ENCODE results near the gene HUWE1. TPM values are rescaled to one million over a fixed set of nuclear protein-coding genes. Genes with fewer than 3 reads are reported as not detected.

HUWE1 gene
- total and polyA plus RNA-seq, 2 of the 13 experiments (the other 11 are each of a cell fraction or from before 2014, with no cell fraction given) = 63.2 to 68.1 TPM

DNA sequence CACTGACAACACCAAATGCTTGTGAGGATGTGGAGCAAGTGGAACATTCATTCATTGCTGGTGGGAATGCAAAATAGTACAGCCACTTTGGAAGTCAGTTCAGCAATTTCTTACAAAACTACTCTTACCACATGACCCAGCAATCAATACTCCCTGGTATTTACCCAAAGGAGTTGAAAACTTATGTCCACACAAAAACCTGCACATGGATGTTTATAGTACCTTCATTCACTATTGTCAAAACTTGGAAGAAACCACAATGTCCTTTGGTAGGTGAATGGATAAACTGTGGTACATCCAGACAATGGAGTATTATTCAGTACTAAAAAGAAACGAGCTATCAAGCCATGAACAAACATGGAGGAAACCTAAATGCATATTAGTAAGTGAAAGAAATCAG is 27.5 kb downstream of the HUWE1 start:
- H3K4me3 ChIP-seq (replicated peaks in 1 of 3; ENCODE audit: insufficient read depth in 1 of 3, low read depth in 2 of 3, low read length in 3 of 3) = no peak overlapping the region
- no peak overlapping the region for H2AFZ ChIP-seq (ENCODE audit: low read length)
- no peak overlapping the region for H3K27ac ChIP-seq (ENCODE audit: extremely low read length, insufficient read depth, low read length)
- H3K79me2 ChIP-seq (ENCODE audit: insufficient read depth, low read length) = peaks cover 70% of the 10 kb centered on the region
- WGBS (ENCODE audit: low lambda C conversion rate) = 45% methylated on average over 1 of the region's 1 CpG
- ATAC-seq (peak; percentile 32; the same call in 2 of the 3 replicates), FAIRE-seq (no peak), DNase-seq (ENCODE audit: low spot score) (peak; percentile 23)
- no peak overlapping the region for H3K9ac ChIP-seq (ENCODE audit: insufficient read depth, low read depth, low read length)
- ChIA-PET POLR2A (interaction anchor here (1.2 to 1.5 kb wide), 2 partner anchors 10 to 24 kb away, joined by 3 read pairs; no protein-coding TSS in a partner anchor), CTCF (ENCODE audit: low intra/inter-chr PET ratio, low total read pairs) (no interaction called here)
- peaks cover 24% of the 10 kb centered on the region for H3K4me1 ChIP-seq (ENCODE audit: insufficient read depth, low read length)
- in situ Hi-C loops (cut with HindIII; ENCODE audit: extremely low pct_ligation_motif_present, low pct_unique_long_range_greater_than_20kb) (no loop called here), intact Hi-C loops (cut with micrococcal nuclease; ENCODE audit: unreplicated experiment) (no loop called here)
- no TSS peak for BruUV-seq (replicated peaks)
- H4K20me1 ChIP-seq (ENCODE audit: insufficient read depth, low read length) = peaks cover 34% of the 10 kb centered on the region
- no peaks in the 10 kb centered on the region for H3K9me3 ChIP-seq (ENCODE audit: low read length)
- H3K27me3 ChIP-seq (ENCODE audit: control insufficient read depth in 1 of 2, insufficient read depth in 2 of 2, low read length in 2 of 2) = no peaks in the 10 kb centered on the region
- H3K4me2 ChIP-seq (ENCODE audit: low read depth, low read length) = no peak overlapping the region
- peaks cover 0 to 14% of the 10 kb centered on the region in 2 experiments; a peak in 1 of 5 replicates for H3K36me3 ChIP-seq (replicated peaks in 1 of 2; ENCODE audit: control insufficient read depth in 1 of 2, insufficient read depth in 2 of 2, low read length in 2 of 2)
- no peak for TF ChIP-seq ATM (IDR thresholded peaks at IDR 0.05; ENCODE audit: borderline replicate concordance)
- no peak for TF ChIP-seq SOX6 (IDR thresholded peaks at IDR 0.05)
- 0 out of 2 replicates have a peak, but pooled peaks have one; percentile 13 for TF ChIP-seq SOX6 (CRISPR knock-in tag; IDR thresholded peaks at IDR 0.05)
- TF ChIP-seq FLYWCH1 (CRISPR knock-in tag; IDR thresholded peaks at IDR 0.05) = no peak
- TF ChIP-seq, protein P1, sequence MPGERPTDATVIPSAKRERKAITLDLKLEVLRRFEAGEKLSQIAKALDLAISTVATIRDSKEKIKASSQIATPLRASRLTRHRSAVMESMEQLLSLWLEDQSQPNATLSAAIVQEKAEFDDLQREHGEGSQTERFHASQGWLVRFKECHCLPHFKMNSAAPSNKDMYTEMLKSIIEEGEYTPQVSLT (CRISPR knock-in tag; IDR thresholded peaks at IDR 0.05; ENCODE audit: borderline replicate concordance, low read depth) = no peak
- no peak for TF ChIP-seq GTF2F1 (IDR thresholded peaks at IDR 0.05; ENCODE audit: low read length)
- no peak for TF ChIP-seq CBX5 (CRISPR knock-in tag; IDR thresholded peaks at IDR 0.05; ENCODE audit: borderline replicate concordance)
- TF ChIP-seq ZNF501 (CRISPR knock-in tag; IDR thresholded peaks at IDR 0.05) = no peak
- TF ChIP-seq RARG (CRISPR knock-in tag; IDR thresholded peaks at IDR 0.05; ENCODE audit: low read depth) = no peak
- no peak for TF ChIP-seq ZNF337 (CRISPR knock-in tag; IDR thresholded peaks at IDR 0.05; ENCODE audit: borderline replicate concordance, low read depth)
- TF ChIP-seq SAFB2 (CRISPR knock-in tag; IDR thresholded peaks at IDR 0.05; ENCODE audit: borderline replicate concordance, low read depth) = no peak
- TF ChIP-seq ONECUT2 (CRISPR knock-in tag; IDR thresholded peaks at IDR 0.05) = peak; percentile 57; the same call in 1 of the 2 replicates
- TF ChIP-seq, protein P2, sequence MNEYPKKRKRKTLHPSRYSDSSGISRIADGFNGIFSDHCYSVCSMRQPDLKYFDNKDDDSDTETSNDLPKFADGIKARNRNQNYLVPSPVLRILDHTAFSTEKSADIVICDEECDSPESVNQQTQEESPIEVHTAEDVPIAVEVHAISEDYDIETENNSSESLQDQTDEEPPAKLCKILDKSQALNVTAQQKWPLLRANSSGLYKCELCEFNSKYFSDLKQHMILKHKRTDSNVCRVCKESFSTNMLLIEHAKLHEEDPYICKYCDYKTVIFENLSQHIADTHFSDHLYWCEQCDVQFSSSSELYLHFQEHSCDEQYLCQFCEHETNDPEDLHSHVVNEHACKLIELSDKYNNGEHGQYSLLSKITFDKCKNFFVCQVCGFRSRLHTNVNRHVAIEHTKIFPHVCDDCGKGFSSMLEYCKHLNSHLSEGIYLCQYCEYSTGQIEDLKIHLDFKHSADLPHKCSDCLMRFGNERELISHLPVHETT (CRISPR knock-in tag; conservative IDR thresholded peaks at IDR 0.05) = no peak
- TF ChIP-seq, protein P3, sequence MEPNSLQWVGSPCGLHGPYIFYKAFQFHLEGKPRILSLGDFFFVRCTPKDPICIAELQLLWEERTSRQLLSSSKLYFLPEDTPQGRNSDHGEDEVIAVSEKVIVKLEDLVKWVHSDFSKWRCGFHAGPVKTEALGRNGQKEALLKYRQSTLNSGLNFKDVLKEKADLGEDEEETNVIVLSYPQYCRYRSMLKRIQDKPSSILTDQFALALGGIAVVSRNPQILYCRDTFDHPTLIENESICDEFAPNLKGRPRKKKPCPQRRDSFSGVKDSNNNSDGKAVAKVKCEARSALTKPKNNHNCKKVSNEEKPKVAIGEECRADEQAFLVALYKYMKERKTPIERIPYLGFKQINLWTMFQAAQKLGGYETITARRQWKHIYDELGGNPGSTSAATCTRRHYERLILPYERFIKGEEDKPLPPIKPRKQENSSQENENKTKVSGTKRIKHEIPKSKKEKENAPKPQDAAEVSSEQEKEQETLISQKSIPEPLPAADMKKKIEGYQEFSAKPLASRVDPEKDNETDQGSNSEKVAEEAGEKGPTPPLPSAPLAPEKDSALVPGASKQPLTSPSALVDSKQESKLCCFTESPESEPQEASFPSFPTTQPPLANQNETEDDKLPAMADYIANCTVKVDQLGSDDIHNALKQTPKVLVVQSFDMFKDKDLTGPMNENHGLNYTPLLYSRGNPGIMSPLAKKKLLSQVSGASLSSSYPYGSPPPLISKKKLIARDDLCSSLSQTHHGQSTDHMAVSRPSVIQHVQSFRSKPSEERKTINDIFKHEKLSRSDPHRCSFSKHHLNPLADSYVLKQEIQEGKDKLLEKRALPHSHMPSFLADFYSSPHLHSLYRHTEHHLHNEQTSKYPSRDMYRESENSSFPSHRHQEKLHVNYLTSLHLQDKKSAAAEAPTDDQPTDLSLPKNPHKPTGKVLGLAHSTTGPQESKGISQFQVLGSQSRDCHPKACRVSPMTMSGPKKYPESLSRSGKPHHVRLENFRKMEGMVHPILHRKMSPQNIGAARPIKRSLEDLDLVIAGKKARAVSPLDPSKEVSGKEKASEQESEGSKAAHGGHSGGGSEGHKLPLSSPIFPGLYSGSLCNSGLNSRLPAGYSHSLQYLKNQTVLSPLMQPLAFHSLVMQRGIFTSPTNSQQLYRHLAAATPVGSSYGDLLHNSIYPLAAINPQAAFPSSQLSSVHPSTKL (CRISPR knock-in tag; IDR thresholded peaks at IDR 0.05) = 0 out of 2 replicates have a peak, but pooled peaks have one; percentile 8
- TF ChIP-seq GATAD2A (CRISPR knock-in tag; IDR thresholded peaks at IDR 0.05) = peak; percentile 23; the same call in 1 of the 2 replicates
- no peak for TF ChIP-seq NR2C2 (CRISPR knock-in tag; IDR thresholded peaks at IDR 0.05; ENCODE audit: borderline replicate concordance)
- no peak for TF ChIP-seq ETV5 (CRISPR knock-in tag; IDR thresholded peaks at IDR 0.05; ENCODE audit: borderline replicate concordance)
- no peak for TF ChIP-seq FOXA1 (IDR thresholded peaks at IDR 0.05)
- 0 out of 2 replicates have a peak, but pooled peaks have one; percentile 16 for TF ChIP-seq FOXA1 (CRISPR knock-in tag; IDR thresholded peaks at IDR 0.05)
- TF ChIP-seq, protein P4, sequence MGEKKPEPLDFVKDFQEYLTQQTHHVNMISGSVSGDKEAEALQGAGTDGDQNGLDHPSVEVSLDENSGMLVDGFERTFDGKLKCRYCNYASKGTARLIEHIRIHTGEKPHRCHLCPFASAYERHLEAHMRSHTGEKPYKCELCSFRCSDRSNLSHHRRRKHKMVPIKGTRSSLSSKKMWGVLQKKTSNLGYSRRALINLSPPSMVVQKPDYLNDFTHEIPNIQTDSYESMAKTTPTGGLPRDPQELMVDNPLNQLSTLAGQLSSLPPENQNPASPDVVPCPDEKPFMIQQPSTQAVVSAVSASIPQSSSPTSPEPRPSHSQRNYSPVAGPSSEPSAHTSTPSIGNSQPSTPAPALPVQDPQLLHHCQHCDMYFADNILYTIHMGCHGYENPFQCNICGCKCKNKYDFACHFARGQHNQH (CRISPR knock-in tag; IDR thresholded peaks at IDR 0.05) = no peak
- no peak for TF ChIP-seq XRCC5 (optimal IDR thresholded peaks at IDR 0.05; ENCODE audit: low read length)
